ENCODE results near the gene ZDHHC22.
A peak's percentile ranks its signal among the peaks of the same experiment; 100 is the strongest.

The ZDHHC22 gene

GRCh38 chr14:77102154-77102553, 39.4 kb downstream of the ZDHHC22 start:
- no peak for DNase-seq

- DNase-seq = no peak
These were observed 40.6 kb downstream of the ZDHHC22 start for GRCh38 chr14:77100961-77101360.

- no peak for DNase-seq
These were observed 42.0 kb downstream of the ZDHHC22 start for GRCh38 chr14:77099425-77100167.

- DNase-seq = no peak
These were observed 42.9 kb downstream of the ZDHHC22 start for GRCh38 chr14:77098529-77099353.

GRCh38 chr14:77097700-77098528, 43.7 kb downstream of the ZDHHC22 start, which contains the start of gene CIPC:
Gene CIPC (plus strand): TSS chr14:77098258. CDS start chr14:77105709, 7,451 bp downstream.
- peak; percentile 95 for DNase-seq

- DNase-seq = no peak
These were observed 44.4 kb downstream of the ZDHHC22 start for GRCh38 chr14:77097006-77097699.

- DNase-seq = peak; percentile 50
These were observed 46.8 kb downstream of the ZDHHC22 start for GRCh38 chr14:77094672-77095284.

- DNase-seq = no peak
These were observed 48.9 kb downstream of the ZDHHC22 start for GRCh38 chr14:77092676-77093075.

GRCh38 chr14:77091518-77091917, 50.1 kb downstream of the ZDHHC22 start:
- DNase-seq = no peak

GRCh38 chr14:77088645-77089044, 52.9 kb downstream of the ZDHHC22 start:
- no peak for DNase-seq

GRCh38 chr14:77088219-77088618, 53.4 kb downstream of the ZDHHC22 start:
- DNase-seq = peak; percentile 74

GRCh38 chr14:77087631-77088030, 54.0 kb downstream of the ZDHHC22 start:
- no peak for DNase-seq

- DNase-seq = no peak
These were observed 54.6 kb downstream of the ZDHHC22 start for GRCh38 chr14:77086951-77087350.

- DNase-seq = no peak
These were observed 55.4 kb downstream of the ZDHHC22 start for GRCh38 chr14:77086017-77086727.

GRCh38 chr14:77085538-77085937, 56.1 kb downstream of the ZDHHC22 start:
- DNase-seq = no peak

GRCh38 chr14:77084985-77085384, 56.6 kb downstream of the ZDHHC22 start:
- no peak for DNase-seq

GRCh38 chr14:77083082-77083481, 58.5 kb downstream of the ZDHHC22 start:
- DNase-seq = no peak

- DNase-seq = no peak
These were observed 59.2 kb downstream of the ZDHHC22 start for GRCh38 chr14:77082356-77082755.

Data from NCI-H774 (cell line).